Natural killer cell (primary cell): ENCODE data around the gene MOB1A. TPM values are rescaled to one million over a fixed set of nuclear protein-coding genes. Genes with fewer than 3 reads are reported as not detected.
A peak's percentile ranks its signal among the peaks of the same experiment; 100 is the strongest.

ENCODE experiments used
- ATAC-seq, 3 donors: fragments of 150-1000 bp in 2 of 3; fragments of 200-7000 bp in 1 of 3; cut with Tn5 transposase; 1 replicate in 1 of 3; 2 replicates in 2 of 3; pipeline ENCODE4 v1.10.0; 2021; ENCODE audit warnings: mild to moderate bottlenecking in 2 of 3, moderate library complexity in 2 of 3
- DNase-seq, 2 donors: peaks; one replicate each; pipeline versions ENCODE4 v3.0.0 to v3.0.0-alpha.2; 2013 to 2021; ENCODE audit warnings: mixed read lengths in 1 of 2
- H3K27ac ChIP-seq: one replicate; pipeline ENCODE4 v1.5.1; 2013; ENCODE audit warnings: mild to moderate bottlenecking, low read length
- H3K27me3 ChIP-seq: one replicate; pipeline ENCODE4 v1.6.1; 2013; ENCODE audit warnings: low read length; ENCODE audit not compliant: control insufficient read depth, insufficient read depth
- H3K36me3 ChIP-seq: one replicate; pipeline ENCODE4 v1.6.1; 2013; ENCODE audit warnings: low read length; ENCODE audit not compliant: control insufficient read depth, insufficient read depth
- H3K4me1 ChIP-seq: one replicate; pipeline ENCODE4 v1.6.1; 2013; ENCODE audit warnings: low read length; ENCODE audit not compliant: control insufficient read depth, insufficient read depth
- H3K4me3 ChIP-seq: one replicate; pipeline ENCODE4 v1.5.1; 2013; ENCODE audit warnings: low read length
- H3K9me3 ChIP-seq: one replicate; pipeline ENCODE4 v1.6.1; 2013; ENCODE audit warnings: low read length; ENCODE audit not compliant: control insufficient read depth, insufficient read depth
- H3K27ac Mint-ChIP-seq, 2 donors: one replicate each; pipeline ENCODE4 v1.8.0; 2022; ENCODE audit warnings: mild to moderate bottlenecking in 2 of 2, mixed read lengths in 2 of 2, moderate library complexity in 1 of 2
- H3K27me3 Mint-ChIP-seq, 2 donors: one replicate each; pipeline ENCODE4 v1.8.0; 2022; ENCODE audit warnings: low read depth in 2 of 2, mixed read lengths in 2 of 2
- H3K36me3 Mint-ChIP-seq: one replicate; pipeline ENCODE4 v1.8.0; 2022; ENCODE audit warnings: mixed read lengths
- H3K4me1 Mint-ChIP-seq, 2 donors: one replicate each; pipeline ENCODE4 v1.8.0; 2022; ENCODE audit warnings: mixed read lengths in 2 of 2
- H3K4me3 Mint-ChIP-seq: one replicate; pipeline ENCODE4 v1.8.0; 2022; ENCODE audit warnings: mild to moderate bottlenecking, moderate library complexity, mixed read lengths
- H3K9me3 Mint-ChIP-seq, 2 donors: one replicate each; pipeline ENCODE4 v1.8.0; 2022; ENCODE audit warnings: mixed read lengths in 2 of 2
- CTCF ChIP-seq: fragments of 200-600 bp; IDR thresholded peaks from one replicate; pipeline ENCODE4 v1.8.0; 2022; ENCODE audit warnings: antibody characterized with exemption
- WGBS: methylation state at CpG from one replicate; pipeline ENCODE4 v1.1.7; 2013; ENCODE audit warnings: missing lambda C conversion rate; ENCODE audit not compliant: insufficient coverage; 5-methylcytosine and 5-hydroxymethylcytosine counted together
- intact Hi-C: fragments of 100-400 bp; cut with micrococcal nuclease; formaldehyde crosslinking; loops from one replicate; pipeline ENCODE4 v1.14.2; 2022
- total RNA-seq, 4 donors: library from RNA; stranded (reverse); fragments of 120-200 nt in 1 of 4; gene quantifications; one replicate each; pipeline versions ENCODE4 v1.2.3 to v1.2.4, GENCODE V29; 2013 to 2022

The MOB1A gene
- total RNA-seq, 3 donors from 2014 or later (not counting 1 experiment from before 2014, with no cell fraction given), result 211 to 239 (median 222) TPM

- Histone ChIP-seq H3K4me3 (no peak overlapping the region), H3K27ac (no peak overlapping the region), H3K9me3 (peaks cover 17% of the 10 kb centered on the region), H3K4me1 (peaks cover 6% of the 10 kb centered on the region), H3K27me3 (no peaks in the 10 kb centered on the region), H3K36me3 (no peaks in the 10 kb centered on the region)
- DNase-seq, result no peak
- Mint-ChIP-seq H3K27me3 (peaks cover 4 to 7% of the 10 kb centered on the region in 2 donors), H3K9me3 (peaks cover 5 to 9% of the 10 kb centered on the region in 2 donors), H3K4me3 (peak overlapping the region; percentile 25), H3K36me3 (peaks cover 19% of the 10 kb centered on the region), H3K27ac (peak overlapping the region; percentile 76 to 91), H3K4me1 (peaks cover 4 to 5% of the 10 kb centered on the region in 2 donors)
- ATAC-seq, result no peak
- TF ChIP-seq CTCF, result no peak
- intact Hi-C loops, result no loop called here
These were observed 59.3 kb downstream of the MOB1A start for GRCh38 chr2:74119339-74119738.

GRCh38 chr2:74111380-74111779, 67.3 kb downstream of the MOB1A start:
- ATAC-seq, result no peak
- no peak for TF ChIP-seq CTCF
- H3K27ac Mint-ChIP-seq, result no peak overlapping the region
- Histone ChIP-seq H3K4me1 (no peaks in the 10 kb centered on the region), H3K4me3 (no peak overlapping the region), H3K9me3 (no peaks in the 10 kb centered on the region), H3K36me3 (no peaks in the 10 kb centered on the region), H3K27ac (no peak overlapping the region), H3K27me3 (no peaks in the 10 kb centered on the region)
- peaks cover 0 to 6% of the 10 kb centered on the region in 2 donors for H3K4me1 Mint-ChIP-seq
- H3K9me3 Mint-ChIP-seq, result no peaks in the 10 kb centered on the region
- no peak for DNase-seq
- intact Hi-C loops, result no loop called here
- H3K36me3 Mint-ChIP-seq, result no peaks in the 10 kb centered on the region
- no peak overlapping the region for H3K4me3 Mint-ChIP-seq
- peaks cover 4 to 7% of the 10 kb centered on the region in 2 donors for H3K27me3 Mint-ChIP-seq

GRCh38 chr2:74110537-74110936, 68.1 kb downstream of the MOB1A start:
- H3K27ac ChIP-seq, result no peak overlapping the region
- no peaks in the 10 kb centered on the region for H3K9me3 ChIP-seq
- no peaks in the 10 kb centered on the region for H3K36me3 Mint-ChIP-seq
- no peak overlapping the region for H3K4me3 ChIP-seq
- no peak for TF ChIP-seq CTCF
- H3K36me3 ChIP-seq, result no peaks in the 10 kb centered on the region
- intact Hi-C loops, result no loop called here
- no peaks in the 10 kb centered on the region for H3K9me3 Mint-ChIP-seq
- WGBS, result 96% methylated on average over 3 of the region's 3 CpGs
- no peak overlapping the region for H3K4me3 Mint-ChIP-seq
- peaks cover 0 to 6% of the 10 kb centered on the region in 2 donors for H3K4me1 Mint-ChIP-seq
- peak overlapping the region in 1 of 2 donors; percentile 74 for H3K27ac Mint-ChIP-seq
- peak in 1 of 3 donors; percentile 10 for ATAC-seq
- no peaks in the 10 kb centered on the region for H3K4me1 ChIP-seq
- DNase-seq, result no peak
- no peaks in the 10 kb centered on the region for H3K27me3 ChIP-seq
- peaks cover 4 to 7% of the 10 kb centered on the region in 2 donors for H3K27me3 Mint-ChIP-seq

- Mint-ChIP-seq H3K27ac (no peak overlapping the region), H3K4me3 (no peak overlapping the region), H3K36me3 (no peaks in the 10 kb centered on the region), H3K27me3 (no peaks in the 10 kb centered on the region), H3K4me1 (peaks cover 3 to 6% of the 10 kb centered on the region in 2 donors), H3K9me3 (no peaks in the 10 kb centered on the region)
- ATAC-seq (no peak), DNase-seq (no peak)
- Histone ChIP-seq H3K4me1 (no peaks in the 10 kb centered on the region), H3K4me3 (no peak overlapping the region), H3K36me3 (no peaks in the 10 kb centered on the region), H3K9me3 (no peaks in the 10 kb centered on the region), H3K27ac (no peak overlapping the region), H3K27me3 (no peaks in the 10 kb centered on the region)
- intact Hi-C loops, result no loop called here
- WGBS, result 85% methylated on average over 8 of the region's 8 CpGs
- TF ChIP-seq CTCF, result no peak
These were observed 69.1 kb downstream of the MOB1A start for GRCh38 chr2:74109551-74109950.
